ENCODE results near the gene TPRA1.
"Not testable (repeated sequence)": the region's sequence is repeated elsewhere in the genome, so short reads cannot be mapped to it uniquely, and the experiment has no call there.

The TPRA1 gene

GRCh38 chr3:127616836-127617605, 26.5 kb upstream of the TPRA1 start:
- DNase-seq, result no peak

- no peak for DNase-seq
These were observed 25.2 kb upstream of the TPRA1 start for GRCh38 chr3:127615631-127616305.

- no peak for DNase-seq
These were observed 24.5 kb upstream of the TPRA1 start for GRCh38 chr3:127614928-127615589.

DNA sequence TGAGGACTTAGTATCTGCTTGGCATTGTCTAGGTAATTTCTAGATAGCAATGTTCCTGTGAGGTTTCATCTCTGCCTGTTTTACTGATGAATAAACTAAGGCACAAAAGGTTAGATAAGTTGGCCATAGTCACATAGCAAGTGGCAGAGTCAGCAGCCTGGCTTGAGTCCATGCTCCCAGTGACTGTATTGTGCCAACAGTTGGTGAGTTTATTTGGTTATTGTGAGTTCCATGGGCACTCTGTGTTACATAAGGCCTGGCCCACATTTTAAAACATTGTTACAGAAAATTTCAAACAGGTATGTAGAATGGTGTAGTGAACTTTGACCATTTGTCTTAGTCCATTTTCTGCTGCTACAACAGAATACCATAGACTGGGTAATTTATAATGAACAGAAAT, 22.9 kb upstream of the TPRA1 start:
- no peak for DNase-seq

DNA sequence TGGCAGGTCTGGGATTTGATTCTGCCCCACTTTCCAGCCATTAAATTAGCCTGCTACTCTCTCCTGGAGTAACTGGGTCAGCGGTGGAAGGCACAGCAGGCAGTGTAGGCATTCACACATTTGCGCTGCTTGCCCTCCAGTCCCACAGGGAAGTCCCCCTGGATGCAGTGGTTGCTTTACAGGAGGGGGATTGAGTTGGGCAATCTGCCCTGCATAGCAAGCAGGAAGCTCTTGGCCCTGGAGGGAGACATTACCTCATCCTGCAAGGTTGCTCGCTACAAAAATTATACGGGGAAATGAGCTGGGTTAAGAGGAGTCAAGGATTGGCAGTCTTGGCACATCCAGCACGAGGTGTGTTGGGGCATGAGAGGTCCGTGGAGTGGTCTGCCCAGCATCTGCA, 22.4 kb upstream of the TPRA1 start:
- no peak for DNase-seq

DNA sequence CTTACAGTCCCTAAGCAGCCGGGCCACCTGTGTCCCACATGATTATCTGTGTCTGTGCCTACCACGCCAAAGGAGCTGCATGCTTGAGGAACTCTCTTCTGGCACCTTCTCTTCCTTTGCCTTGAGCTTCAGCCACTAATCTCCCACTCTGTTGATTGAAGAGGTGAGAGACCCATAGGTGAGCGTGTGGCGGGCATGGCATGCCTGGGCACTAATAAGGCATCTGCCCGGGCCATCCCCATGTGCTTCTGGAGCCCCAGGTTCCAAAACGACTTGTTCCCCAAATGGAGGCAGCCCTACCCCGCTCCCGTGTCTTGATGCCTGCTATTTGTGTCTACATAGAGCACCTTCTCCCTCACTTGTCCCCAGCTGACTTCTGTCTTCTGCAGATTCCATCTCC, 20.7 kb upstream of the TPRA1 start:
- no peak for DNase-seq

- no peak for DNase-seq
These were observed 19.6 kb upstream of the TPRA1 start for GRCh38 chr3:127610105-127610504.

DNA sequence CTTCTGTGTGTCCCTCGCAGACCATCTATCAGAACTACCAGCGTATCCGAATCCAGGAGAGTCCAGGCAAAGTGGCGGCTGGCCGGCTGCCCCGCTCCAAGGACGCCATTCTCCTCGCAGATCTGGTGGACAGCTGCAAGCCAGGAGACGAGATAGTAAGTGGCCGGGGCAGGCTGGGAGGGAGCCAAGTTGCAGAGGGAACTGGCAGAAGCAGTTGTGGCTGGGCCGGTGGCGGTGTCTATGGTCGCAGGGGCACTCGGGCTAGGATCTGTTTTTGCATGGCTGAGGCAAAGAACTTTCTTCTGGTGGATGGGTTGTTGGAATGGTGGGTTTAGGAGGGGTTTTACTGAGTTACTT, 17.8 kb upstream of the TPRA1 start:
- no peak for DNase-seq

DNA sequence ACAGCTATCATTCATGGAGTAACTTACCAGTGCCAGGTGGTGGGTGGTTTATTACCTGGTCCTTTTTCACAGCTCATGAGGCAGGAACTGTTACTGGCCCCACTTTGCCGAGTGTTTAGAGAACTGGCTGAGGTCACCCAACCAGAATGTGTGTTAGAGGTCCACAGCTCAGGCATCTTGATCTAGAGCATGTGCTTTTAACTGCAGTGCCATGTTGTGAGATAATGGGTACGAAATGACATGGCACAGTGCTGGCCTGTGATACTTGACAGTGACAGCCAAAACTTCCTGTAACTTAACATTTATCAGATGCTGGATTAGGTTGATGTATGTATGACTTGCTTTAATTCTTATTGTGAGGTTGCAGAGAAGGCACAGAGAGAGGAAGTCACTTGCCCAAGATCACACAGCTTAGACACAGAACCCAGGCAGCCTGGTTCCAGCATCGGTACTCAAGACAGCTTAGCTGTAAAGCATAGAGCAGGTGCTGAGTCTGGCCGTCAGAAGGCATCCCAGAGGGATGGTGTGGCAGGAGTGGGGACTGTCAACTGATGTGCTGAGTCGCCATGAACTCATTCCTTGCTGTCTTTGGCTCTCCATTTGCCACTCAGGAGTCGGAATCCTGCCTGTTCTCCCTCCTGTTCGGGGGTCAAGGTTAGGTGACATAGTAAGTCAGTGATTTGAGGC, 17.3 kb upstream of the TPRA1 start:
- no peak for DNase-seq

- no peak for DNase-seq
These were observed 16.6 kb upstream of the TPRA1 start for GRCh38 chr3:127606981-127607595.

- DNase-seq, result no peak
These were observed 15.7 kb upstream of the TPRA1 start for GRCh38 chr3:127606086-127606805.

DNA sequence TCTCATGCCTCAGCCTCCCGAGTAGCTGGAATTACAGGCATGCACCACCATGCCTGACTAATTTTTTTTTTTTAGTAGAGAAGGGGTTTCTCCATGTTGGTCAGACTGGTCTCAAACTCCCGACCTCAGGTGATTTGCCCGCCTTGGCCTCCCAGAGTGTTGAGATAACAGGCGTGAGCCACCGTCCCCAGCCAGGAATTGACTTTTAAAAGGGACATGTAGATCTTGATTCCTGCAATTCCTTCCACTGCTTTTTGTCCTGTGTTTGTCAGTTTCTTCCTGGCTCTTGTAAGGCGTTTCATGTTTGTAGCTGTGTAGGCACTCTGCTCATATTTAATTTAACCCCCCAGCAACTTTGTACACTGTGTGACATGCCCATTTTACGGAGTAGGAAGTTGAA, 15.0 kb upstream of the TPRA1 start:
- DNase-seq, result not testable (repeated sequence)

GRCh38 chr3:127604546-127605165, 14.1 kb upstream of the TPRA1 start:
- DNase-seq, result no peak

GRCh38 chr3:127604035-127604434, 13.5 kb upstream of the TPRA1 start:
- DNase-seq, result no peak

- DNase-seq, result no peak
These were observed 10.4 kb upstream of the TPRA1 start for GRCh38 chr3:127600749-127601456.

- DNase-seq, result no peak
These were observed 8.5 kb upstream of the TPRA1 start for GRCh38 chr3:127598841-127599570.

DNA sequence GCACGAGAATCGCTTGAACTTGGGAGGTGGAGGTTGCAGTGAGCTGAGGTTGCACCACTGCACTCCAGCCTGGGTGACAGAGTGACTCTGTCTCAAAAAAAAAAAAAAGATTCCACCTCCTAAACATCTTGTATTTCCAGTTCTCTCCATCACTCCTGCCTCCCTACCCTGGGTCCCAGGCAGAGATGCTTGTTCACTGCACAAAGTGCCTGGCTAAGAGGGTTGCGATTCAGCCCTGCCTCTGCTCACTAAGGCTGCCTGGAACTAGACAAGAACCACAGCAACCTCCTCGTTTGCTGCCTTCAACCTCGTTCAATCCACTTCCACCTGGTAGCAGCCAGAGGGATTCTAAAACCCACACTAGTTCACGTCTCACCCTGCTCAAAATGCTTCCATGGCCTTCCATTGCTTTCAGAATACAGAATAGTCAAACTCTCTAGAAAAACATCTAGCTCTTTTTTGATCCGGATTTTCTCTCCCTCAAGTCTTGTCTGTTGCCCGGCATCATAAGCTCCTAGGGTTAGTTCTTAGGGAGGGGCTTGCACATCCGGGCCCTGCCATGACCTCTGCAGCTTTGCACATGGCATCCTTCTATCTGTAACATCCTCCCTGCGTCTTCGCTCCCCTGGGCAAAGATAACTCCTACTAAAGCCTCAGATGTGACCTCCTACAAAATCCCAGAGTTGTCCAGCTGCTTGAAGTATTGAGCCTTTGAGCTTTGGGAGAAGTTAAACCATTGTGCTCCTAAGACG, 6.7 kb upstream of the TPRA1 start:
- no peak for DNase-seq

DNA sequence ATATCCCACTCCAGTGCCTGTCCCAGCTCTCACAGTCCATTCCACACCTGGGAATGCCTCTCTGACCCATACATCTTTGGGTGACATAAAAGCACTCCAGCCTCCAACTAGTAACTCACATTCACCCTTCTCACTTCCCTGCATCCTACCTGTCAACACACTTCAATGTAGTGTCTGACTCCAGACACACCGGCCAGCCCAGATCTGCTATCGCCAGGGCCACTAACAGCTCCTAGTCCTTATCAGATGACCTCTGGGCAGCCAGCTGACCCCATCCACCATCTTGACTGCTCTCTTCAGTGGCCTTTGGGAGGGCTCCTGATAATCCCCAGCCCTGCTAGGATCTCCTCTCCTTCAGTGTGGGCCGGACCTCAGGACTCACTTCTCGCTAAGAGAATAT, 4.8 kb upstream of the TPRA1 start:
- no peak for DNase-seq

GRCh38 chr3:127593178-127593577, 2.6 kb upstream of the TPRA1 start:
- no peak for DNase-seq

GRCh38 chr3:127590282-127590592, 296 bp downstream of the TPRA1 start:
- peak in 1 of 4 experiments; percentile 48 for DNase-seq

Measured in suppressor macrophage (primary cell).